A673 (cell line): ENCODE results near the gene CPOX. TPM values are rescaled to one million over a fixed set of nuclear protein-coding genes. Genes with fewer than 3 reads are reported as not detected.

Experiments used
- BruUV-seq: library from RNA; stranded (reverse); fragments of 400-500 nt; replicated peaks from 2 replicates; lab custom pipeline; 2021; lab: Mats Ljungman, UMichigan
- CTCF ChIA-PET: fragments of 300-600 bp; sonication (Branson Sonifier 250); formaldehyde crosslinking; loops from one replicate; lab custom pipeline; 2022; ENCODE audit warnings: antibody characterized with exemption; lab: Charles Lee
- POLR2A ChIA-PET: fragments of 300-600 bp; sonication (Branson Sonifier 250); formaldehyde crosslinking; loops from one replicate; lab custom pipeline; 2022; ENCODE audit warnings: antibody characterized with exemption; ENCODE audit not compliant: low non-redundant PET; lab: Charles Lee
- DNase-seq: peaks from one replicate; pipeline ENCODE4 v3.0.0-alpha.2; 2015; ENCODE audit warnings: low spot score
- H3K27ac ChIP-seq: fragments of 200-600 bp; sonication (generic); 2 replicates; pipeline ENCODE4 v1.5.1; 2016; ENCODE audit warnings: mixed run types, low read depth, mild to moderate bottlenecking, mixed read lengths, antibody characterized with exemption, low read length; ENCODE audit not compliant: poor library complexity, severe bottlenecking
- H3K27me3 ChIP-seq: fragments of 200-600 bp; sonication (generic); replicated peaks from 2 replicates; pipeline ENCODE4 v1.6.1; 2017; ENCODE audit warnings: mixed run types, low read depth, mild to moderate bottlenecking, mixed read lengths, antibody characterized with exemption, low read length; ENCODE audit not compliant: insufficient read depth, poor library complexity
- H3K36me3 ChIP-seq: fragments of 200-600 bp; sonication (generic); 2 replicates; pipeline ENCODE4 v1.6.1; 2016; ENCODE audit warnings: mixed run types, mild to moderate bottlenecking, mixed read lengths, antibody characterized with exemption, low read length; ENCODE audit not compliant: insufficient read depth, poor library complexity, severe bottlenecking
- H3K4me1 ChIP-seq: fragments of 200-600 bp; sonication (generic); 2 replicates; pipeline ENCODE4 v1.6.1; 2017; ENCODE audit warnings: mixed run types, mild to moderate bottlenecking, mixed read lengths, antibody characterized with exemption, low read length; ENCODE audit not compliant: insufficient read depth, poor library complexity, severe bottlenecking
- H3K4me3 ChIP-seq: fragments of 200-600 bp; sonication (generic); 2 replicates; pipeline ENCODE4 v1.5.1; 2016; ENCODE audit warnings: low read depth, mixed run types, mild to moderate bottlenecking, mixed read lengths, low read length; ENCODE audit not compliant: poor library complexity, severe bottlenecking
- H3K9me3 ChIP-seq: fragments of 200-600 bp; sonication (generic); 2 replicates; pipeline ENCODE4 v1.6.1; 2016; ENCODE audit warnings: mixed run types, low read depth, mild to moderate bottlenecking, mixed read lengths, antibody characterized with exemption, low read length; ENCODE audit not compliant: poor library complexity, severe bottlenecking
- CTCF ChIP-seq: fragments of 300-800, 200-600 bp; sonication (generic); conservative IDR thresholded peaks from 2 replicates; pipeline ENCODE4 v1.5.1; 2017; ENCODE audit warnings: low read depth, mild to moderate bottlenecking, antibody characterized with exemption, low read length, moderate library complexity, mixed read lengths
- EZH2 ChIP-seq: fragments of 200-600 bp; sonication (generic); IDR thresholded peaks from 2 replicates; pipeline ENCODE4 v1.6.1; 2017; ENCODE audit warnings: borderline replicate concordance, low read depth, mild to moderate bottlenecking, mixed read lengths, antibody characterized with exemption, low read length; ENCODE audit not compliant: poor library complexity, severe bottlenecking
- intact Hi-C: fragments of 100-400 bp; cut with micrococcal nuclease; formaldehyde crosslinking; loops from one replicate; pipeline ENCODE4 v1.10.0; 2022; ENCODE audit not compliant: unreplicated experiment
- total RNA-seq: library from RNA; stranded (reverse); gene quantifications from 2 replicates; pipeline ENCODE4 v1.2.3, GENCODE V29; 2021

Gene CPOX
- total RNA-seq, 1 experiment from 2014 or later, result 27.7 TPM

- Histone ChIP-seq H3K4me3 (no peak overlapping the region), H3K36me3 (peaks cover 38% of the 10 kb centered on the region), H3K9me3 (no peaks in the 10 kb centered on the region), H3K27ac (no peak overlapping the region), H3K27me3 (no peaks in the 10 kb centered on the region), H3K4me1 (no peaks in the 10 kb centered on the region)
- ChIA-PET POLR2A (no interaction called here), CTCF (no interaction called here)
- intact Hi-C loops, result no loop called here
- no peak for DNase-seq
- BruUV-seq, result no TSS peak
- TF ChIP-seq EZH2, result no peak
- no peak for TF ChIP-seq CTCF
Observed at GRCh38 chr3:98577178-98577895, 16.1 kb downstream of the CPOX start.

GRCh38 chr3:98574132-98574531 lies 19.3 kb downstream of the CPOX start:
- H3K9me3 ChIP-seq, result no peaks in the 10 kb centered on the region

GRCh38 chr3:98573181-98573728 lies 20.2 kb downstream of the CPOX start:
- BruUV-seq, result no TSS peak
- peak; percentile 61 for TF ChIP-seq CTCF
- TF ChIP-seq EZH2, result no peak
- peak; percentile 55 for DNase-seq
- POLR2A ChIA-PET, result no interaction called here
- Histone ChIP-seq H3K36me3 (peaks cover 9% of the 10 kb centered on the region), H3K27ac (no peak overlapping the region), H3K27me3 (no peaks in the 10 kb centered on the region), H3K4me1 (no peaks in the 10 kb centered on the region), H3K9me3 (no peaks in the 10 kb centered on the region), H3K4me3 (no peak overlapping the region)
- intact Hi-C loops, result loop anchor here (1.0 to 5.0 kb wide), 2 partner anchors 231 to 534 kb away; no protein-coding TSS in a partner anchor
- CTCF ChIA-PET, result no interaction called here

More at GRCh38 chr3:98574132-98574531, 19.3 kb downstream of the CPOX start:
- intact Hi-C loops, result loop anchor here (5.0 kb wide), 1 partner anchor 232 kb away; no protein-coding TSS in a partner anchor
- Histone ChIP-seq H3K27ac (no peak overlapping the region), H3K27me3 (no peaks in the 10 kb centered on the region), H3K4me3 (no peak overlapping the region), H3K36me3 (peaks cover 15% of the 10 kb centered on the region), H3K4me1 (no peaks in the 10 kb centered on the region)
- ChIA-PET CTCF (no interaction called here), POLR2A (no interaction called here)
- TF ChIP-seq EZH2 (no peak), CTCF (no peak)
- no TSS peak for BruUV-seq
- no peak for DNase-seq
